Kidney tubule cell (primary cell): ENCODE results near the gene PPP1R3F.

Experiments
- DNase-seq: peaks from one replicate; pipeline ENCODE4 v3.0.0-alpha.2; 2018; ENCODE audit warnings: low spot score

Gene PPP1R3F

DNA sequence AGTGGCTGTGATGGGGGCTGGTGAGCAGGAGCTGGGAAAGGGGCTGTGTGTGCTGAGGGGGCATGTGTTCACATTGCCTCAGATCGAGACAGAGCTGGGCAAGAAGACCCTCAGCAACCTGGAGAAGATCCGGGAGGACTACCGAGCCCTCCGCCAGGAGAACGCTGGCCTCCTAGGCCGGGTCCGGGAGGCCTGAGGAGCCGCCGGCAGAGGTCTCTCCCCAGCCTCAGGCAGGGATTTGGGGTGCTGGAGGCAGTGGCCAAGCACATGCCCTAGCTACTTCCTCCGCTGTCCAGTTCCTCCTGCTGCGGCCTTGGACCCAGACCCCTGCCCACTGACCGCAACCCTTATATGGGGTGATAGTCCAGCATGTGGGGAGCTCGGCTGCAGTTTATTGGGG is 19.5 kb upstream of the PPP1R3F start:
- DNase-seq = no peak

DNA sequence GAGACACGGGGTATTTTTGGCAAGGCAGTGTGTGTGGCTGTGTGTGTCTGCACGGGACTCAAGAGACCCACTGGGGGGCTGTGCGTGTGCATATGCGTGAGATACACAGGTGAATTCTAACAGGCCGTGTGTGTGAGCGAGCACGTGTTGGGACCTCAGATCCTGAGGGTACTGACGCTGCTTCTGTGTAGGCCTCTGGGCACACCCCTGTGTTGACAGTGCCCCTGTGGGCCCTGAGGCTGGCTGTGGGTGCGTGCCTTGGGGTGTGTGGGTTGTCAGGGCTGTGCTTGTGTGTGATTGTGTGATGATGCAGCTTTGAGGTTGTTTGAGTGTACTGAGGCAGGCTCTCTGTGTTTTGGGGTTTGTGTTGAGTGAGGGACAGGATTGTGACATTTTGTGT is 19.0 kb upstream of the PPP1R3F start:
- no peak for DNase-seq

DNA sequence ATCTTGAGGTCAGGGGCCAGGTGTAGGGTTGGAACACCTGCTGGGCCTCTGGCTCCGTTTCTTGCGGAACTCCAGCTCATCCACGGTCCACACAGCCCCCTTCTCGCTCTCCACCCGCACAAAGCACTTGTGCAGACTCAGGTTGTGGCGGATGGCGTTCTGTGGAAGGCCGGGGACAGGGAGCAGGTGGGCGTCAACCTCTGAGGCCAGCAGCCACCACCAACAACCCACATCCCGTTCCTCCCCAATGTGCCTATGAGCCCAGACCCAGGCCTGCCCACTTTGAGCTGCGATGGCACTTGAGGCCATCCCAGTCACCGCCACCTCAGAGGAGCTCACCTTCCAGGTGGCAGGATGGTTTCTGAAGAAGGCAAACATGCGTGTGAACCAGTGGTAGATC is 18.3 kb upstream of the PPP1R3F start:
- DNase-seq = no peak

DNA sequence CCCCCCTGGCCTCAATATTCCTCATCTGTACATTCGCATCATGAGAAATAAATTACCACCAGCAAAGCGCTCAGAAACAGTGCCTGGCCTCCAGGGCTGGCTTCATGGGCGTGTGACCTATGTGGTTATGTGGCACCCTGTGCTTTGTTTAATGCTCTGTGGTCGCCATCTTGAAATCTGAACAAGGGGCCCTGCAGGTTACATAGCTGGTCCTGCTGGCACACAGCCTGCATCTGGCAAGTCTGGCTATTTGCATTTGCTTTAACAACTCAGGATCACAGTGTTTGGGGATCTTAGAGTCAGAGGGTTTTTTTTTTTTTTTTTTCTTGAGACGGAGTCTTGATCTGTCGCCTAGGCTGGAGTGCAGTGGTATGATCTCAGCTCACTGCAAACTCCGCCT is 15.0 kb upstream of the PPP1R3F start:
- no peak for DNase-seq

DNA sequence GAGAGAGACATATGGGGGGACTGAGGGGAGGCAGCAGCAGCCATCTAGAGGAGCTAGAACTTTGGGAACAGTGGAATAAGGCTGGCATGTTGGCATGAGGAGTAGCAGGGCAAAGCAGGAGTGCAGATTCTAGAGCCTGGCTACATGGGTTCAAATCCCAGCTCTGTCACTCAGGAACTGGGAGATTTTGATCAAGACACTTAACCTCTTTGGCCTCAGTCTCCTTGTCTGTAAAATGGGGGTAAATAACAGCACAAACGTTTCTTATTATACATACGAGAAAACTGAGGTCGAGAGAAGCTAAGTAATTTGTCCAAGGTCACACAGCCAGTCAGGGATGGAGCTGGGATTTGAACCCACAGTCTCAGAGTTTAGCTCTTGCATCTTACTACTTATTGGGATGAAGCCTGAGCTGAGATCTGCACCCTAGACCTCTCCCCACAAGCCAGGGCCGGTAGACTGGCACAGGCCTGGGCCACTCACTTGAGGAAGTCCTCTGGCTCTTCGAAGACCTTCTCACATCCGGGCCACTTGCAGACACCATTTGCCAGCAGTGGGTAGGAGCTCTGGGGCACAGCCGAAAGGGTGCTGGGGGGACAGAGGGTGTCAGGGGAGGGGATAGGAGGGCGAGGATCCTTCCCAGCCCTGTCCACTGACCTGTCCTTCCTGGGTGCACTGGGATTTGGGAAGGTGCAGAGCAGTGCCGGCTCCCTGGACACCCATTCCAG is 13.2 kb upstream of the PPP1R3F start:
- no peak for DNase-seq

DNA sequence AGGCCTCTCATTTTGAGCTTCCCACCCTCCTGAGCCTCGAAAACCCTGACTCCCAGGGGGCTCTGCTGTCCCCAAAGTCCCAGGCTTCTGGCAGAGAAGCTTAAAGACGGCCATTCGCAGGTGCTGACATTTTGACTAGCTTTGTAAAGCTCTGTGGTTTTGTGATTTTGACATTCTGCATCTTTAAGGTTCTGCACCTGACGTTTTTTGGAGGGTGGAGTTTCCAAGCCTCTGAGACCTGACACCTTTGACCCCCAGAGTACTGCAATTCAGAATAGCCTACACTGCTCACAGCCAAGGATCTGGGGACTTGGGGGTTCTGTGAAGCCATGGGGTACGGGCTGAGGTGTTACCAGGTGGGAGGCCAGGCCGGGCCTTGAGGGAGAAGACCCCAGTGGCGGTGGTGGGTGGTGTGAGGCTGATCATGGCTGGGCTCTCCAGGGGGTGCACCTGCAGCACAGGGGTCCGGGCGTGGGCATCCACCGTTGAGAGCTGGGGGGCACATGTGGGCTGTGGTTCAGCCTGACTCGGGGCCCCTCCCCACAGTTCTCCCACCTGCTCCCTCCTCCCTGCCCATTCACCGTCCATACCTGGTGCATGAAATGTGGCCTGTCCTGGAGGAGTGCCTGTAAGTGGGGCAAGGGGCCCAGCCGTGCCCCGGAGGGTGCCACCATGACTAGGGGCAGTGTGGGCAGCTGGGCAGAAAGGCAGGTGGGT is 12.4 kb upstream of the PPP1R3F start:
- no peak for DNase-seq

DNA sequence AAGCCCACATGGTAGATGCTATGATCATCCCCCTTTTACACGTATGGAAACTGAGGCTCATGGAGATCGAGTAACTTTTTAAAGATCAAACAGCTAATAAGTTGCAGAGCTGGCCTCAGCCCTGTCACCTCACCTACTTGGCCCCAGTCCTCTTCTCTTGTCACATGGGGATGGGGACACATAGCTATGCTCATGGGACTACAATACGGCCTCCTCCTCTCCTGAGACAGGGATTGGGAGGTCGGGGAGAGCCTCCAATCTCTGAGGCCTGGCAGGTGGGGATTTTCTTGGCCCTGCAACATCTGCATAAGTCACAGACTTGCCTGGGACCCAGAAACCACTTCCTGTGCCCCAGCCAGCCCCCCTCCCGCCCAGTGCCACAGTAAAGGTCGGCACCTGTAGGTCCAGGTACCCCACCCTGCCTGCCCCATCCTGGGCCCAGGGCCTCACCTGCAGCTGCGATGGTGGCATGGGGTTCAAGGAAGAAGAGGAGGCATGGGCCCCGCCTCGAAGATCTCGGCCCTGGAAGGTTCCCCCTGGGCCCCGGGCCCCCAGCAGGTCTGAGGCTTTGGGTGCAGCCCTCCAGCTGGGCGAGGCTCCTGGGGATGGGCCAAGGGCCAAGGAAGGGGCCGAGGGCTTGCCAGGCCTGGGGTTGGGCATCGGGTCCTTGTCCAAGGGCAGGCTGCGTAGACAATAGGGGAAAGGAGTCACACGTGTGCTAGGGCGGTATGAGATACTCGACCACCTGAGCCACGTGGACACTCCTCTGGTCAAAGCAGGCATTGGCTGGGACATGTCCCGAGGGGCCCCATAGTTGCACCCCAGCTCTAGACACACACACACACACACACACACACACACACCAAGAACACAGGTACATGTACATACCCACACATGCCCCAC is 11.5 kb upstream of the PPP1R3F start:
- no peak for DNase-seq

DNA sequence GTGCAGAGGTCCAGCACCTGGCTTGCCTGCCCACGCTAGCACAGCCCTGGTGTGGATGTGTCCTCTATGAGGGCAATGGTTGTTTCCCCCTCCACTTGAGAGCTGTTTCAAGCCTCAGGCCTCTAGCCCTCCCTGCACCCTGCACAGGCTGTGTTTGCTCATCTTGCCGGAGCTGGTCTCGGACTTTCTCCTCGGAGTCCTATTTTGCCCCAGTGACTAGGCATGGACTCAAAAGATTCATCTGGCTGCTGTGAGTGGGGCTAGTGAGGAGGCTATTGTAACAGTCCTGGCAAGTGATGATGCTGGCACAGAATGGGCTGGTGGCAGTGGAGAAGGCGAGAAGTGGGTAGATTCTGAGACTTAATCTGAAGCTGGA is 10.9 kb upstream of the PPP1R3F start:
- no peak for DNase-seq

DNA sequence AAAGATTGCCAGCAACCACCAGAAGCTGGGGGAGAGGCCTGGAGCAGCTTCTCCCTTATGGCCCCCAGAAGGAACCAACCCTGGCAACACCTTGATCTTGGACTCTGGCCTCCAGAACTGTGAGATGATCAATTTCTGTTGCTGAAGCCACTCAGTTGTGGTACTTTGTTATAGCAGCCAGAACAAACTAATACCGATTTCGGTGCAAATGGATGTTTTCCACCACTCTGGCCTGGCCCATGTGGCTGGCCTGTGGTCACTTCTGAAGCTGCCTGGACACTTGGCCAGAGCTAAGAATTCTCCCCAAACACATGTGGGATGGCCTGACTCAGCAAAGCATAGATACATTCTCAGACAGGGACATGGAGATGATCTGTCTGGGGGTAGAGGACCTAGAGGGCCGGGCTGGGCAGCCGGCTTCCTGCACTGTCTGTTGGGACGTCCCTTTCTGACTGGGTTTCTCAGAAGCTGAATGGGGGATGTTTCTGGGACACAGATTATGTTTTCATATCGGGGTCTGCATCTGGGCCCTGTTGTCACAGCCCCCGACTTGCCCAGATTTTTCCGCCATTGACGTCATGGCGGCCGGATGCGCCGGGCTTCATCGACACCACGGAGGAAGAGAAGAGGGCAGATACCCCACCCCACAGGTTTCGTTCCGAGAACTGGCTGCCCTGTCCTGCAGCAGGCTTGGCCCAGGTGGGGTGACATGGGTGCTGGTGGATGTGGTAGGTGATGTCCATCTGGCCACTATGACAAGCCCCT is 9.2 kb upstream of the PPP1R3F start:
- DNase-seq = no peak

DNA sequence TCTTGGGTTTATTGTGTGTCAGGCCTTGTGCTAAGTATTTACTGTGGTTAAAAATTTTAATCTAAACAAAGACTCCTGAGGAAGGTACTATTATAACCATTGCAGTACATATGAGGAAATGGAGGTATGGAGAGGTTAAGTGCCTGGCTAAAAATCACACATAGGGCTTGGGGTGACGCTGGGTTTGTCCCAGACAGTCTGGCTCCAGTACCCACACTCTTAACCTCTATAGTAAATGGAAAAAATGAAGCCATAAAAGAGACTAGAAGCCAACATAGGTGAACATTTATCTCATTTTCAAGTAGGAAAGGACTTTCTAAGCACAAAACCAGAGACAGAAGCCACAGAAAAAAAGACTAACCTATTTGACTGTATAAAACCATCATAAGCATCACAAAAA is 7.0 kb upstream of the PPP1R3F start:
- DNase-seq = no peak

DNA sequence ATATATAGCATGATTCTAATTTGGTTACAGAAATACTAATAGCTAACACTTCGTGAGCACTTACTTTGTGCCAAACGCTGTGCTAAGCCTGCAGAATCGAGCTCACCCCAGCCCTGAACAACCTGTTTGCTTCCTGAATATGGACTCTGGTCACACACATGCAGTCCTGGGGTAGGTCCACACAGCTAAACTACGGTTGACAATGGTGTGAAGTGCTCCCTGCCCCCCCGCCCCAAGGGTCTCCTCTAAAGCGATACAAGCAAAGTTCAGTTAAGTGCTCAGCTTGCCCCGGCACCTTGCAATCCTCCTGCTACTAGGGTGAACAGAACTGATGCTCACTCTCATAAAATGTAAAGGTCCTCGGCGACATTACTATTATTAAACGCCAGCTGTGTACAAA is 6.0 kb upstream of the PPP1R3F start:
- no peak for DNase-seq

DNA sequence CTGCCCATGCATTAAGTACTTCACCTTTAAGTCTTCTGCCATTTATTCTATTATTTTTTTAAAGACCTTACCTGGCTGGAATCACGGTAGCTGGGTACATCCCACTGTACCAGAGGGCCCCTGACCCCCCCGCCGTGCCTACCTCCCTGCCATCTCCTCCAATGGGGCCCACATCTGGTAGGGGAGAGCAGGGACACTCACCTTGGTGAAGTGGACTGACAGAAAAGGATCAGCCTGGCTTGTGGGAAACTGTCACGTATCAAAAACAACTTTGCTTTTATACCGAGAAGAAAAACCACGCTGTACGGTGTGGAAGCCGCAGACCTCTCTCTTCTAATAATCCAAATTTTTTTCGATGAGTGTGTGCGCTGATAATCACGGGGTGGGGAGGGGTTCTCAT is 5.1 kb upstream of the PPP1R3F start, which contains the start of gene FOXP3:
FOXP3 (minus strand) TSS at position 251 of the 400 bp plus-strand sequence. CDS start 6,205 bp downstream, outside the sequence.
- no peak for DNase-seq

DNA sequence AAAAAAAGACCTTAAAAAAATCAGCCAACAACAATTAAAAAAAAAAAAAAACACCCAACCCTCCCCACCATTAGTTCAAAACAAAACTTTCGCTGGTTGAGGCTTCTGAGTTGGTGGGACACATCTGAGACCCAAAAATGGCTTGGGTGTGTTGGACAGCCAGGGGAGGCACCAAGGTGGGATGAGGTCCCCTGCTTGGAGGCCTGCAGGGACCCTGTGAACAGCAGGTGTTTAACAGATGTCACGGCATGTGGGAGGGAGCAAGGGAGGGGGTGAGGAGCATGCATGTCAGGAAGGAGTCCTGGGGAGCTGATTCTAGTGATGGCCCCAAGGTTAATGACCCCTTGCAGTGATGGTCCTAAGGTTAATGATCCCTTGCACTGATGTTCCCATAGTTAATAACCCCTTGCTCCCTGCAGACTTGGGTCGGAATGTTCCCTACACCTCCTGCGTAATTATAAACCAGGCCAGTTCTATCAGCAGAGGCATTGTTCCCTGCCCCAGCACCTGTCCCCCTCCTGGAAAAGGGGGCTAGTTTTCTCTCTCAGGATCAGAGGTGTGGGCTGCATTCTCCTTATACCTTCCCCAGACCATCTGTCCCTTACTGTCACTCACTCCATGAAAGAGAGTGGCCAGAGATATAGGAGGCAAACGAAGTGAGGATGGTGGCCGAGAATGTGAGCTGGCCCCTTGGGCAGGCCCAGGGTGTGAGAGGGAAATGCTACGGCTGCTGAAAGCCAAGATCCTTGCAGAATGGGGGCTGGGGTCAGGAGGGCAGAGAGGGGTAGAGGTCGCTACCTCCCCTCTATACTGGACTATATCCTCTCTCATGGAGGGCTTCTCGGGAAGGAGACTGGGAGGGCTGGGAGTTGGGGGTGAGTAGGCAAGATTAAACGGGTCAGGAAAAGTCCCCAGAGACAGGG is 2.8 kb upstream of the PPP1R3F start:
- no peak for DNase-seq

DNA sequence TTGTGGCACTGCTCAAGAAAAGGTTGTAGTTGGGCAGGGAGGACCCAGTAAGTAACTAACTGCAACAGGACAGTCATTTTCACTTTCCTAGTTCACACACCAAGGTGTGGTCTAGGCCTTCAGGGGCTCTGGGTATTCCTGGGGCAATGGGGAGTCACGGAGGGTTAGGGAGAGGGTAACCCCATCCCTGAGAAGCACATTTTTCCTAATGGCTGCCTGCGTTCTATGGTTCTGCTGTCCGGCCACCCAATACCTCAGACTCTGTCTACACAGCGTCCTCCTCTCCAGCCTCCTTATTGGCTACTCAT is 937 bp upstream of the PPP1R3F start:
- no peak for DNase-seq

DNA sequence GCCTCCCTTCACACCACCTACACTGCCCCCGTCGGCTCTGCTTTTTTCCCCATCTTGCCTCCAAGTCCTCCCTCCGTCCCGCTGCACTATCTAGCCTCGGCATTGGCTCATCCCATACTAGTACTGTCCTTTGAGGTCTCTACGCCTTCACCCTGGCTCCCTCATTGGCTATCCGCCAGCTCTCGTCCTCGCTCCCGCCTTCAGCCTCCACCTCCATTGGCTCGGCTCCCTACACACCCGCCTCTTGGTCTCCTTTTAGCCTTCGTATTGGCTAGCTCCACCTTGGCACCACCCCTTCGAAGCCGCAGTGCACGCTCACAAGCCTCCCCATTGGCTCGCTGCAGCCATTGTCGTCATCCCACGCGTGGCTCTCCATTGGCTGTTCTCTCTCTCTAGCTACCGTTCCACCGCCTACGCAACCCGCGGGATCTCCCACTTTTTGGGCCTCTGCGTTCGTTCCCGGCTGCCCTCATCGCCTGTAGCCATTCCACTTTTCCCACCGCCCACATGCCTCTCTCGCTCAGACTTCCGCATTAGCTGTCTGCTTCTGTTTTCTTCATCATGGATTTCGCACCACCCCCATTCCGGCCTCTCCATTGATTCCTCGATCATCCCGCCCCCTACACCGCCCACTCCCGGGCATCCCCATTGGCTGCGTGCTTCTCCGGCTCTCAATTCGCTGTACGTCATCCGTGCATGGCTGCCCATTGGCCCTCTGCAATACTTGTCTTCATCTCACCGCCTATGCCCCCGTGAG is 405 bp upstream of the PPP1R3F start:
- DNase-seq = peak; percentile 98

DNA sequence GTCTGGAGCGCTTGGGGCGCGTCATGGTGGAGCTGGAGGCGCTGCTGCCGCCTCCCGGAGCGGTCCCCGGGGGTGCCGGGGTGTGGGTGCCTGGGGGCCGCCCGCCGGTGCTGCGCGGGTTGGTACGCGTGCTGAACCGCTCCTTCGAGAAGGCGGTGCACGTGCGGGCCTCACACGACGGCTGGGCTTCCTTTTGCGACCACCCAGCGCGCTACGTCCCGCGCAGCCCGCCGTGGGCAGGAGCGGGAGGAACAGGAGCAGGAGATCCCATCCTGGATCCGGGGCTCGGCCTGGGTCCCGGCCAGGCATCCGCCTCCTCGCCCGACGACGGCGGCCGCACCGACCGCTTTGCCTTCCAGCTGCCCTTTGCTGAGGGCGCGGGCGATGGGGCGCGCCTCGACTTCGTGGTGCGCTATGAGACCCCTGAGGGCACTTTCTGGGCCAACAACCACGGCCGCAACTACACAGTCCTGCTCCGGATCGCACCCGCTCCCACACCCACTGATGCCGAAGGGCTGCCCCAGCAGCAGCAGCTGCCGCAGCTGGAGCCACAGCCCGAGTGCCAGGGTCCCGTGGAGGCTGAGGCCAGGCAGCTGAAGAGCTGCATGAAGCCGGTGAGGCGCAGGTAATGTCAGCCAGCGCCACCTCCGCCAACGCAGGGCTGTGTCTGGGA is 792 bp downstream of the PPP1R3F start:
- DNase-seq = no peak

DNA sequence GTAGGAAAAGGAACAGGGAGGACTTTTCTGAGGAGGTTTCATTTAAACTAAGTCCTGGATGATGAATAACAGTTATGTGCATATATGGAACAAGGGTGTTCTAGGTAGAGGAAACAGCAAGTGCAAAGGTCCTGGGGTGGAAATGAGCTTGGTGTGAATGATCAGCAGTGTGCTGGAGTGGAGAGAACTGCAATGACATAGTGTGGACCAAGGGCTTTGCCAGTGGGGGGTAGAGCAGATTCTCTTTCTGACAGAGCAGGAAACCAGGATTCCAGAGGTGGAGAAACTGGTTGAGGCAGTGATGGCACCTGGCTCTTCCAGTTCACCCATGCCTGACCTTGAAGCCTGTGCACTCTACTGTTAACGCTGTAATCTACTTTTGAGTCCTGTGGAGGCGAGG is 1.7 kb downstream of the PPP1R3F start:
- peak; percentile 23 for DNase-seq

DNA sequence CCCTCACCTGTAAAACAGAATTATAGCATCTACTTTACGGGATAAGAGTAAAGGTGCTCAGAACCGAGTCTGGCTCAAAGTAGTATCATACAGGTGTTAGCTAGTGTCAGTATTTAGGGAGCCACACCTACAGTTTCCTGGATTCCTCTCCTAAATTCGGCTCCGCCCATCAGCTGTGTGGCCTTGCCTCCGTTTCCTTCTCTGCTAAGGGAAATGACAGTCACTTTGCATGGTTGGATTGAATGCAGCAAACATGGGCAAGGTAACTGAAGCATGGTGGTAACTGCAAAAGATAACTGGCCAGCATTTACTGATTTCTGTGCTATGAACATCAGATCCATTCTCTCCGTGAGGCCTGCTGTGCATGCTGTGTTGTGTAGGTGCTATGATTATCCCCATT is 2.8 kb downstream of the PPP1R3F start:
- no peak for DNase-seq

DNA sequence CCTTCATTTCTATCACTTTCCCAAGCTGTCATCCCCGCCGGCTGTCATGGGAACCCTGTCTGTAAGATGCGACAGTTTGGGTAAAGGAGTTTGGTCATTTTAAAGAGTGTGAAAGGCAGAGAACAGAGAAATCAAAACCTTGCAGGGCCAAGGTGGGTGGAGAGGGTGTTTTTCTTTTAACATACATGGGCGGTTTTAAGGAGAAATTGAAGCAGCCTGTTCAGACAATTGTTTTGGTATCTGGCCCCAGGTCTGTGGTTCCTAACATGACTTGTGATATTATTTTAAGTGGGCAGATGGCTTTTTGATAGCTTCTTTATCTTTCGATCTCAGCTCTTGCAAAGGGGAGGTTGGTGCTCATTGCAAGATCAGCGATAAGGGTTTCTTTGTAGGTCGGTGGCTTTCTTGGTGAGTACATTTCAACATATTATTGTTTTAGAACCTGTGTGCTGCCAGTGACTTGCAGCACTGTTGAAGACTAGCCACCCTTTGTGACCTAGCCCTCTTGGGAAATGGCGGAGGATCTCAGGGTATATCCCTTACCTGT is 3.7 kb downstream of the PPP1R3F start:
- no peak for DNase-seq
